ENCODE measurements around the gene HSD17B4. TPM values are rescaled to one million over a fixed set of nuclear protein-coding genes. Genes with fewer than 3 reads are reported as not detected.
"Not testable (repeated sequence)": the region's sequence is repeated elsewhere in the genome, so short reads cannot be mapped to it uniquely, and the experiment has no call there.

The HSD17B4 gene, protein sequence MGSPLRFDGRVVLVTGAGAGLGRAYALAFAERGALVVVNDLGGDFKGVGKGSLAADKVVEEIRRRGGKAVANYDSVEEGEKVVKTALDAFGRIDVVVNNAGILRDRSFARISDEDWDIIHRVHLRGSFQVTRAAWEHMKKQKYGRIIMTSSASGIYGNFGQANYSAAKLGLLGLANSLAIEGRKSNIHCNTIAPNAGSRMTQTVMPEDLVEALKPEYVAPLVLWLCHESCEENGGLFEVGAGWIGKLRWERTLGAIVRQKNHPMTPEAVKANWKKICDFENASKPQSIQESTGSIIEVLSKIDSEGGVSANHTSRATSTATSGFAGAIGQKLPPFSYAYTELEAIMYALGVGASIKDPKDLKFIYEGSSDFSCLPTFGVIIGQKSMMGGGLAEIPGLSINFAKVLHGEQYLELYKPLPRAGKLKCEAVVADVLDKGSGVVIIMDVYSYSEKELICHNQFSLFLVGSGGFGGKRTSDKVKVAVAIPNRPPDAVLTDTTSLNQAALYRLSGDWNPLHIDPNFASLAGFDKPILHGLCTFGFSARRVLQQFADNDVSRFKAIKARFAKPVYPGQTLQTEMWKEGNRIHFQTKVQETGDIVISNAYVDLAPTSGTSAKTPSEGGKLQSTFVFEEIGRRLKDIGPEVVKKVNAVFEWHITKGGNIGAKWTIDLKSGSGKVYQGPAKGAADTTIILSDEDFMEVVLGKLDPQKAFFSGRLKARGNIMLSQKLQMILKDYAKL
- total RNA-seq (2014; rRNA removed; shearing (Covaris generic)), result 107 and 158 TPM in 2 replicates

DNA sequence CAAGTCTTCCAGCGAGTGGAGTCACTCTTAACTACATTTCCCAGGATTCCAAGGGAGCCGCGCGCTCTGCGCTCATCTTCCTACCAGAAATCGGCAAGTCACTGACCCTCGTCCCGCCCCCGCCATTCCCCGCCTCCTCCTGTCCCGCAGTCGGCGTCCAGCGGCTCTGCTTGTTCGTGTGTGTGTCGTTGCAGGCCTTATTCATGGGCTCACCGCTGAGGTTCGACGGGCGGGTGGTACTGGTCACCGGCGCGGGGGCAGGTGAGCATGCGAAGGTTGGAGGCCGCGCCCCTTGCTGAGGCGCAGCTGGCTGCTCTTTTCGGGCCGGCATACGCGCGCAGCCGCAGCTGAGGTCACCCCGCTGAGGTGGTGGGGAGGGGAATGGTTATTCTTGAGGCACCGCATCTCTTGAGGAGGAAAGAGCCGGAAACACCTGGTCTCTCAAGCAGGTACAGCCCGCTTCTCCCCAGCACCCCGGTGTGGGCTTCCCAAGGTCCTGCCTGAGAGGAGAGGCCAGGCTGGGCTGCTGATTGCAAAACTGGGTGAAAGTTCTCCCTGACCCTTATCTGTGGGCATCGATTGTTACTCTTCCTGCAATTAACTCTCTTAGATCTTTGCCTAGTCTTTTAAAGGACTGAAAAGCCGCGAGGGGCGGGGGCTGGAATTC lies at the start of gene HSD17B4:
Gene HSD17B4 (plus strand): TSS at position 125 of the 667 bp plus-strand sequence. CDS start 79 bp downstream, at position 204.
- Histone ChIP-seq H3K4me3 (peak within 1 kb of the TSS; percentile 70), H3K36me3 (peaks cover 5% of the 10 kb centered on the region), H3K27ac (peak within 1 kb of the TSS; percentile 42), H3K27me3 (replicated peaks) (no peaks in the 10 kb centered on the region), H3K9me3 (replicated peaks) (no peaks in the 10 kb centered on the region; the same call in 1 of the 2 replicates), H3K4me1 (replicated peaks) (peaks cover 4% of the 10 kb centered on the region; the same call in 1 of the 2 replicates)
- DNase-seq (ENCODE audit: low read depth in 1 of 2, low spot score in 2 of 2), result peak; percentile 77 to 90

DNA sequence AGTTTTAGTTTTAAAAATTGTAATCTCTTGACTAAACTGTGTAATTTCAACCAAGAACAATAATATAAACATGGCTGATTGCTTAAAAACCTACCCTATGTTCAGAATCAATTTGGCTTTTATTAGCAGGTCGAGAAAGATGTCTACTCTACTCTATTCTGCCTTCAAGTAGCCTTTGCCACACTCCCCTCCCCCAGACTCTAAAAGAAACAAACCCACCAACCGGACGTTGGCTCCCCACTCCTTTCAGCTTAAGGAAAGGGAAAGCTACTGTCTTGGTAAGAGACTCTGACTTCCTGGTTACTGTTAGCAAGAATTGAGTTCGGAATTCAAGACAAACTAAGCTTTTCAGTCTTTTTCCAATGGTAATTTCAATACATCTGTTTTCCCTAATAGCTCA lies 49.7 kb upstream of the HSD17B4 start:
- no peaks in the 10 kb centered on the region for H3K9me3 ChIP-seq (replicated peaks)
- H3K27me3 ChIP-seq (replicated peaks), result no peaks in the 10 kb centered on the region
- peaks cover 6% of the 10 kb centered on the region for H3K4me1 ChIP-seq (replicated peaks)
- no peak overlapping the region for H3K27ac ChIP-seq
- H3K36me3 ChIP-seq, result no peaks in the 10 kb centered on the region
- no peak for DNase-seq (ENCODE audit: low read depth in 1 of 2, low spot score in 2 of 2)
- no peak overlapping the region for H3K4me3 ChIP-seq

DNA sequence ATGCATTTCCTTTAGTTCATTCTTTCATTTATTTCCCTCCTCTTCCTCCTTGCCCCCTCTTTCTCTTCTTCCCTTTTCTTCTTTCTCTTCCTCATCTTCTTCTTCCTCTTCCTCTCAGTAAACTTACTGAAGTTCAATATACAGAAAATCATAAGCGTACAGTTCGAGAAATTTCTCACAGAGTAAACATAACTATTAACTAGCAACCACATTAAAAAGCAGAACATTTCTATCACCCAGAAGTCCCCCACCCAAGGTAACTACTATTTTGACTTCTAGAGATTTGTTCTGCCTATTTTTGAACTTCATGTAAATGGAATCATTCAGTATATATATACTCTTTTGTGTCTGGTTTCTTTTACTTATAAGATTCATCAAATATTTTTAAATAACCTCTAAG lies 48.3 kb upstream of the HSD17B4 start:
- H3K36me3 ChIP-seq, result no peaks in the 10 kb centered on the region
- no peak overlapping the region for H3K4me3 ChIP-seq
- H3K4me1 ChIP-seq (replicated peaks), result no peaks in the 10 kb centered on the region
- no peaks in the 10 kb centered on the region for H3K9me3 ChIP-seq (replicated peaks)
- H3K27me3 ChIP-seq (replicated peaks), result no peaks in the 10 kb centered on the region
- no peak for DNase-seq (ENCODE audit: low read depth in 1 of 2, low spot score in 2 of 2)
- H3K27ac ChIP-seq, result no peak overlapping the region

DNA sequence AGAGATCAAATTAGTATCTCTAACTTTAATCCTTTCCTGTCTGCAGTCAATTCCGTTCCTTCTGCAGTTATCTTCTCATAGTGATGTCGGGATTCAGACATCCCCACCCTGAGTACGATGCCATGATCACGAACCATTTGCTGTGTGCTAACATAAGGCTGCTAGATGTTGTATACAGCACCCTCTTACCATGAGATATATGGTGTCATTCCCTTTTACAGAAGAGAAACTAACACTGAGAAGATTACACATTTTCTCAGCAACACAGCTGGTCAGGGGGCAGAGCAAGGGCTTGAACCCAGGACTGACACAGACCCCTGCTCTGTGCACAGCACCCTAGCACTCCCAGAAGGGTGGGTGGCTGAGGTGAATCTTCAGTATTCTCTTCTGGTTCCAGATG lies 46.9 kb upstream of the HSD17B4 start:
- H3K4me3 ChIP-seq, result no peak overlapping the region
- DNase-seq (ENCODE audit: low read depth in 1 of 2, low spot score in 2 of 2), result no peak

DNA sequence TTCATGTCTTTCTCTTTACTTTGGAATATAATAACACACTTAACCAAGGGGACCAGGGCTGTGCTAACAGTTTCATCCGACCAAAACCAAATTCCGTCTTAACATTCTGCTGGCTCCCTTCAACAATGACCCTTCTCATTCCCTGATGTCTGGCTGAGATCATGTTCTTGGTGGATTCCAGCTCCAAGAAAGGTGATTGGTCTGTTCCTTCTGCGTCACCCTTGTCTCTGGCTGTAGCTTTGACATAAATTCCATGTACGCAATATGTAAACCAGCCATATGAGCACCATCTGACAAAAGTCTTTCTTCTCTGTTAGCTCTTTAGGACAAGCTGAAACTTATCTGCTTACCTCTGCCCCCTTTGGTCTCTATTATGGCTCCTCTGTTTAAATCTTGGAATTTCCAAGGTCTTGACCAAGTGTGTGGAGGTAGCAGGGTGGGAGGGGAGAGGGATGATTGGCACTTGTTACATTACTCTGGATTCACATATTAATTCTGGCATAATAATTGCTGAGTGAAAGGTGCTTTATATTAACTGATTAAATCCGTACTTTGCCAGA lies 45.7 kb upstream of the HSD17B4 start:
- no peaks in the 10 kb centered on the region for H3K36me3 ChIP-seq
- H3K27ac ChIP-seq, result no peak overlapping the region
- H3K27me3 ChIP-seq (replicated peaks), result no peaks in the 10 kb centered on the region
- peaks cover 8% of the 10 kb centered on the region for H3K4me1 ChIP-seq (replicated peaks)
- H3K9me3 ChIP-seq (replicated peaks), result no peaks in the 10 kb centered on the region
- no peak for DNase-seq (ENCODE audit: low read depth in 1 of 2, low spot score in 2 of 2)
- H3K4me3 ChIP-seq, result no peak overlapping the region

More for the DNA sequence above, 46.9 kb upstream of the HSD17B4 start:
- H3K36me3 ChIP-seq, result no peaks in the 10 kb centered on the region
- no peak overlapping the region for H3K27ac ChIP-seq
- H3K4me1 ChIP-seq (replicated peaks), result no peaks in the 10 kb centered on the region
- no peaks in the 10 kb centered on the region for H3K27me3 ChIP-seq (replicated peaks)
- H3K9me3 ChIP-seq (replicated peaks), result no peaks in the 10 kb centered on the region

DNA sequence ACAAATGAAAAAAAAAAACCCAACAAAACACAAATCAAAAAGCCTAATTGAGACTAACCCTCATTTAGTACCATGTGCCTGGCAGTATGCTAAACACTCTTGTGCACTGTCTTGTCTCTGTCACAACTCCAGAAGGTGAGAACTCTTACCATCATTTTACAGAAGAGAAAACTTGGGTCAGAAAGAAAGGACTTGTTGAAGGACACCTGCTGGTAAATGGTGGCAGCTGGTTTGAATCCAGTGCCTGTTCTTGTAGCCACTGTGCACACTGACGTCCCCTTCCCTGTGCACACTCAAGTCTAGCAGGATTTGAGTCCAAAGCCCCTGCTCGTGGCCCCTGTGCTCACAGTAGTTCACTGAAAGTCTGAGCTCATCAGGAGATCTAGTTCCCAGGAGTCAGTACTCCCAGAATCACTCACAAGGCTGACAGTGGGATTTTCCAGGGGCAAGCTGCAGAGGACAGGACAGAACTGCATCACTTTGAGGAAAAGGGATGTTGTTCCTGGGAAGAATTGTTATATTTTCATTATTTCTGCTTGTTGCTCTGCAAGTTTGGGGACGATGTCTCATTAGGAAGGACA lies 43.0 kb upstream of the HSD17B4 start:
- Histone ChIP-seq H3K4me3 (no peak overlapping the region), H3K36me3 (no peaks in the 10 kb centered on the region), H3K4me1 (replicated peaks) (peaks cover 10% of the 10 kb centered on the region), H3K9me3 (replicated peaks) (no peaks in the 10 kb centered on the region), H3K27me3 (replicated peaks) (no peaks in the 10 kb centered on the region), H3K27ac (no peak overlapping the region)
- no peak for DNase-seq (ENCODE audit: low read depth in 1 of 2, low spot score in 2 of 2)

DNA sequence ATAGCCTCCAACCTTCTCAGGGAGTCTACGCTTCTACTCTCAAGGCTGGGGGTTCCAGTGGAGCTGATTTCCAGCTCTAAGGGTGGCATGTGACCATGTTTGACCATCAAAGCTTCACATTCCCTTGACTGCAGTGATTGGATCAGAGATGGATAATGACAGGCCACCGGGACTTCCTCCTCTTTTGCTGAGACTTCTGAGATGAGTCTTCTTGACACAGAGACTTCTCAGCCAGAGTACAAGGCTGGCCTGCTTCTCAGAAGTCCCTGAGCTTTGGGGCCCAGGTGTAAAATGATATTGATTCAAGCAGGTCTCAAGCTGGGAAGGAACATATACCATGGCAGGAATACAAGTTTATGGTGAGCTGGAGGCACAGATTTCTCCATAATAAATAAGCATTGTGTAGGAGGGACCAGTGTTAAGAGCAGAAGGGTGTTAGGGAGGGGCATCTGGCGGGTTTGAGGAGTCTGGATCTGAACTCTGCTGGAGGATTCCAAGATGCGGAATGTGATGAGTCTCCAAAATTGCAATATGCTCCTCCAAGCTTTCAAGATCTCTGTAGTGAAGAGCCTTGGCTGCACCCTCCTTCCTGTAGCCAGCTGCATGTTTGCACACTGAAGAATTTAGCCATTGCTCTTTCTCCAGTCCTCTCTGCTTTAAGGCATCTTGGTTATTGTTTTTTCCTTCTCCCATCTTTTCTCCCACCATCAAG lies 41.7 kb upstream of the HSD17B4 start:
- no peaks in the 10 kb centered on the region for H3K9me3 ChIP-seq (replicated peaks)
- H3K4me1 ChIP-seq (replicated peaks), result peaks cover 10% of the 10 kb centered on the region
- H3K27me3 ChIP-seq (replicated peaks), result no peaks in the 10 kb centered on the region
- H3K36me3 ChIP-seq, result no peaks in the 10 kb centered on the region
- no peak overlapping the region for H3K4me3 ChIP-seq
- H3K27ac ChIP-seq, result no peak overlapping the region
- DNase-seq (ENCODE audit: low read depth in 1 of 2, low spot score in 2 of 2), result no peak

DNA sequence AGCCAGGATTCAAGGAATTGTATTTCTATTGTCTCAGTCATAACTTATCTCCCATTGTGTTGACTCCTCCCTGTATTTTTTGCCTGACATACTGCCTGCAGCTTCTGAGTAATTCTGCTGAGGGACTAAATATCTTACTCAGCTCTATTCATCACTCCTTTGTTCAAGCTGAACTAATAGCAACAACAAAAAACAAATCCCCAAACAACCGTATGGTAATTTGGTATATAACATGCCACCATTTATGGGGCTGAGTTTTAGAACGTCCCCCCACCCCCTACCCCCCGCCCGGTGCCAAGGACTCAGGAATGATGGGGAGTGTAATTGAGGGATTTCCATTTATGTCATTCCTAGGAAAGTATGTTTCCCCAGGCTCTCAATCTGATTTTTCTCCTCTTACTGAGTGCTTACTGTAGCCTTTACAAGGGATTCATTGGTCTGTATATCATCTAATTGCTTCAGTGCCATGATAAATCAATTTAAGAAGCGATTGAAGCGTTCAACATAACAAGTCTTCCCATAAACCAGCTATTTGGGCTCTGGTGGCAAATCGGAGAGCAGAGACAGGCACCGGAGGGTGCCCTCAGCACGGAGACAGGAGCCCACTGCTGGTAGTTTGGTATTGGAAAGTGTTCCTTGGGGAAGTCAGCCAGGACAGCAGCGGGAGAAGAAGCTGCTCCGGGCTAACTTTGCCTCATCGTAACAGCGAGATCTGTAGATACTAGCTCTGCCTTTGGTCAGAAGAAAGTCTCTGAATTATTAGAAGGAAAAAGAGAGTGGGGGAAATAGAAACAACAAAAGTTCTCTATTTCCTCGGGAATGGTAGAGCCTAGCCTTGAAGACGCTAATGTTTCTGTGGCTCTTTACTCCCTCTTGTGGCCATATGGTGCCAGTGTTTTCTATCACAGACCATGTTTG lies 40.7 kb upstream of the HSD17B4 start:
- DNase-seq (ENCODE audit: low read depth in 1 of 2, low spot score in 2 of 2), result peak; percentile 68 to 94
- peak overlapping the region; percentile 38 for H3K4me3 ChIP-seq

DNA sequence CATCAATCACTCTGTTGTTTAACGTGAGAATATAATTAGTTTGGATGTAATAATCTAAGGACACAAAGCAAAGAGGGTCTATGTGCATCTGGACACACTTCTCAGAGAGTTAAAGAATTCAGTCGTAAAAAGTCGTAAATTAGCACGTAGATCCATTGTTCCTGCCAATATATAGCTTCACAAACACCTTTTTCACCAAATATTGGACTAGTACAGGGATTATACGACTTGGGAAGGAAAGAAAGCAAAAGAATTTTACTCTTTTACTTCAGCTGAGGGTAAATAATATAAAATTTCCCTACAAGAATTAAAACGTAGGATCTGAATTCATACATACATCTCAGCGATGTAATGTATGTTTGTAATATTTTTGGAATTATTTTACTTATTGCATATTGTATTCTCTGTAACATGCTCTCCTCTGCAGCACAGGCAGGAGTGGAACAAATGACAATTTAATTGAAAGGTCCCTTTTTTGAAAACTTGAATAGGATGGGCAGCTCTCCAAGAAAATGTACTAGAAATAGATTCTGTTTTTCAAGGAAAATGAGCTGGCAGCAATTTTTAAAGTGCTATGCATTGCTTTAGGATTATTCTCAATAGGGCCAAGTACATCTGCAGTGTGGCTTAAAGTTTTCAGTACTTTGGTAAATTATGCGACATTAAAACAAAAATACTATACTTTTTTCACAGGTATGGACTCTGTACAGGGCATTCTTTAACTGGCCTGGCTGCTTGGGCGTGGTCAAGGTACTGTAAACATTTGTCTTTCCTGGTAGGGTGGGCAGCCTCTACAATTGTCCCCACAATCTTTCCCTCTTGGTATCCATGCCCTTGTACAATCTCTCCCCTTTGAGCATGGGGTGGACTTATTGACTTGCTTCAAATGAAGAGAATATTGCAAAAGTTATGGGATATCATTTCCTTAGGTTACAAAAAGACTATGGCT lies 39.7 kb upstream of the HSD17B4 start:
- no peaks in the 10 kb centered on the region for H3K9me3 ChIP-seq (replicated peaks)
- no peak for DNase-seq (ENCODE audit: low read depth in 1 of 2, low spot score in 2 of 2)
- no peaks in the 10 kb centered on the region for H3K27me3 ChIP-seq (replicated peaks)
- peaks cover 10% of the 10 kb centered on the region for H3K4me1 ChIP-seq (replicated peaks)
- no peaks in the 10 kb centered on the region for H3K36me3 ChIP-seq
- H3K27ac ChIP-seq, result no peak overlapping the region
- H3K4me3 ChIP-seq, result peak overlapping the region; percentile 38

More for the DNA sequence above, 40.7 kb upstream of the HSD17B4 start:
- H3K27ac ChIP-seq, result peak overlapping the region; percentile 20
- no peaks in the 10 kb centered on the region for H3K9me3 ChIP-seq (replicated peaks)
- peaks cover 10% of the 10 kb centered on the region for H3K4me1 ChIP-seq (replicated peaks)
- H3K27me3 ChIP-seq (replicated peaks), result no peaks in the 10 kb centered on the region
- H3K36me3 ChIP-seq, result no peaks in the 10 kb centered on the region

DNA sequence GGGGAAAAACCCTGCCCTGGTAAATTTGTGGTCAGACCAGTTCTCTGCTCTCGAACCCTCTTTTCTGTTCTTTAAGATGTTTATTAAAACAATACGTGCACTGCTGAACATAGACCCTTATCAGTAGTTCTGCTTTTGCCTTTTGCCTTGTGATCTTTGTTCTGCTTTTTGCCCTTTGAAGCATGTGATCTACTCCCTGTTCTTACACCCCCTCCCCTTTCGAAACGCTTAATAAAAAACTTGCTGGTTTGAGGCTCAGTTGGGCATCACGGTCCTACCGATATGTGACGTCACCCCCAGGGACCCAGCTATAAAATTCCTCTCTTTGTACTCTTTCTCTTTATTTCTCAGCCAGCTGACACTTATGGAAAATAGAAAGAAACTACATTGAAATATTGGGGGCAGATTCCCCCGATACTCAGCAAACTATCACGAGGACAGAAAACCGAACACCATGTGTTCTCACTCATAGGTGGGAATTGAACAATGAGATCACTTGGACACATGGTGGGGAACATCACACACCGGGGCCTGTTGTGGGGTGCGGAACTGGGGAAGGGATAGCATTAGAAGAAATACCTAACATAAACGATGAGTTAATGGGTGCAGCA lies 38.1 kb upstream of the HSD17B4 start:
- not testable (repeated sequence) for H3K36me3 ChIP-seq; H3K27ac ChIP-seq; H3K4me3 ChIP-seq; DNase-seq (ENCODE audit: low read depth in 1 of 2, low spot score in 2 of 2); H3K9me3 ChIP-seq (replicated peaks); H3K27me3 ChIP-seq (replicated peaks)
- H3K4me1 ChIP-seq (replicated peaks), result peaks cover 10% of the 10 kb centered on the region

Data from SJSA1 (cell line).